Measurements from ENCODE around the gene PIGH.

DNA sequence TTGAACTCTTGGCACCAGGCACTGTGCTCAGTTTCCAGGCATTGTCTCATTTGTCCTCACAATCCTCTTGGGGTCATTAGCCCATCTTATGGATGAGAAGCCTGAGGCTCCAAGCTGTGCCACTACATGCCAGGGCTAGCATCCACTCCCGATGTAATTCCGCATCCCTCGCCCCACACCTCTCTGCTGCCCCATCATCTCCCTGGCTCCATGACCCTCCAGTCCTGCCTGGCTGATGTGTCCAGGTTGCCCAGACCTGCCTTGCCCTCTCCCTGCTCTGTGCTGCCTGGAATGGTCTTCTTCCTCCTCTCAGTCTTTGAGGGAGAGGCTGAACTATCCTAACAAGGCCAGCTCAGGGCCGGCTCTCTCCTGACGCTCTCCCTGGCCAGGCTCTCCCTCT is 27.5 kb downstream of the PIGH start:
- TF ChIP-seq, protein P1, sequence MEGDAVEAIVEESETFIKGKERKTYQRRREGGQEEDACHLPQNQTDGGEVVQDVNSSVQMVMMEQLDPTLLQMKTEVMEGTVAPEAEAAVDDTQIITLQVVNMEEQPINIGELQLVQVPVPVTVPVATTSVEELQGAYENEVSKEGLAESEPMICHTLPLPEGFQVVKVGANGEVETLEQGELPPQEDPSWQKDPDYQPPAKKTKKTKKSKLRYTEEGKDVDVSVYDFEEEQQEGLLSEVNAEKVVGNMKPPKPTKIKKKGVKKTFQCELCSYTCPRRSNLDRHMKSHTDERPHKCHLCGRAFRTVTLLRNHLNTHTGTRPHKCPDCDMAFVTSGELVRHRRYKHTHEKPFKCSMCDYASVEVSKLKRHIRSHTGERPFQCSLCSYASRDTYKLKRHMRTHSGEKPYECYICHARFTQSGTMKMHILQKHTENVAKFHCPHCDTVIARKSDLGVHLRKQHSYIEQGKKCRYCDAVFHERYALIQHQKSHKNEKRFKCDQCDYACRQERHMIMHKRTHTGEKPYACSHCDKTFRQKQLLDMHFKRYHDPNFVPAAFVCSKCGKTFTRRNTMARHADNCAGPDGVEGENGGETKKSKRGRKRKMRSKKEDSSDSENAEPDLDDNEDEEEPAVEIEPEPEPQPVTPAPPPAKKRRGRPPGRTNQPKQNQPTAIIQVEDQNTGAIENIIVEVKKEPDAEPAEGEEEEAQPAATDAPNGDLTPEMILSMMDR (IDR thresholded peaks at IDR 0.05): no peak
- TF ChIP-seq TP53 (CRISPR knock-in tag; IDR thresholded peaks at IDR 0.05): no peak
- no peak for TF ChIP-seq TEAD1 (CRISPR knock-in tag; IDR thresholded peaks at IDR 0.05)
- TF ChIP-seq, protein P2, sequence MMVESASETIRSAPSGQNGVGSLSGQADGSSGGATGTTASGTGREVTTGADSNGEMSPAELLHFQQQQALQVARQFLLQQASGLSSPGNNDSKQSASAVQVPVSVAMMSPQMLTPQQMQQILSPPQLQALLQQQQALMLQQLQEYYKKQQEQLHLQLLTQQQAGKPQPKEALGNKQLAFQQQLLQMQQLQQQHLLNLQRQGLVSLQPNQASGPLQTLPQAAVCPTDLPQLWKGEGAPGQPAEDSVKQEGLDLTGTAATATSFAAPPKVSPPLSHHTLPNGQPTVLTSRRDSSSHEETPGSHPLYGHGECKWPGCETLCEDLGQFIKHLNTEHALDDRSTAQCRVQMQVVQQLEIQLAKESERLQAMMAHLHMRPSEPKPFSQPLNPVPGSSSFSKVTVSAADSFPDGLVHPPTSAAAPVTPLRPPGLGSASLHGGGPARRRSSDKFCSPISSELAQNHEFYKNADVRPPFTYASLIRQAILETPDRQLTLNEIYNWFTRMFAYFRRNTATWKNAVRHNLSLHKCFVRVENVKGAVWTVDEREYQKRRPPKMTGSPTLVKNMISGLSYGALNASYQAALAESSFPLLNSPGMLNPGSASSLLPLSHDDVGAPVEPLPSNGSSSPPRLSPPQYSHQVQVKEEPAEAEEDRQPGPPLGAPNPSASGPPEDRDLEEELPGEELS (CRISPR knock-in tag; IDR thresholded peaks at IDR 0.05): no peak
- no peak for TF ChIP-seq NR2C2 (CRISPR knock-in tag; IDR thresholded peaks at IDR 0.05)
- TF ChIP-seq NFE2L1 (CRISPR knock-in tag; IDR thresholded peaks at IDR 0.05): no peak
- TF ChIP-seq, protein P3, sequence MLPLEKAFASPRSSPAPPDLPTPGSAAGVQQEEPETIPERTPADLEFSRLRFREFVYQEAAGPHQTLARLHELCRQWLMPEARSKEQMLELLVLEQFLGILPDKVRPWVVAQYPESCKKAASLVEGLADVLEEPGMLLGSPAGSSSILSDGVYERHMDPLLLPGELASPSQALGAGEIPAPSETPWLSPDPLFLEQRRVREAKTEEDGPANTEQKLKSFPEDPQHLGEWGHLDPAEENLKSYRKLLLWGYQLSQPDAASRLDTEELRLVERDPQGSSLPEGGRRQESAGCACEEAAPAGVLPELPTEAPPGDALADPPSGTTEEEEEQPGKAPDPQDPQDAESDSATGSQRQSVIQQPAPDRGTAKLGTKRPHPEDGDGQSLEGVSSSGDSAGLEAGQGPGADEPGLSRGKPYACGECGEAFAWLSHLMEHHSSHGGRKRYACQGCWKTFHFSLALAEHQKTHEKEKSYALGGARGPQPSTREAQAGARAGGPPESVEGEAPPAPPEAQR (CRISPR knock-in tag; IDR thresholded peaks at IDR 0.05): no peak
- TF ChIP-seq ZNF416 (CRISPR knock-in tag; IDR thresholded peaks at IDR 0.05): no peak

Data from WTC11 (cell line).